HG02642 (cell line): ENCODE results near the gene SPACA5.
"Not testable (repeated sequence)": the region's sequence is repeated elsewhere in the genome, so short reads cannot be mapped to it uniquely, and the experiment has no call there.

Experiments
- ATAC-seq: cut with Tn5 transposase; IDR thresholded peaks from one replicate; pipeline ENCODE4 v1.9.1; 2021; ENCODE audit warnings: mild to moderate bottlenecking; ENCODE audit not compliant: unreplicated experiment, poor library complexity

Gene SPACA5

DNA sequence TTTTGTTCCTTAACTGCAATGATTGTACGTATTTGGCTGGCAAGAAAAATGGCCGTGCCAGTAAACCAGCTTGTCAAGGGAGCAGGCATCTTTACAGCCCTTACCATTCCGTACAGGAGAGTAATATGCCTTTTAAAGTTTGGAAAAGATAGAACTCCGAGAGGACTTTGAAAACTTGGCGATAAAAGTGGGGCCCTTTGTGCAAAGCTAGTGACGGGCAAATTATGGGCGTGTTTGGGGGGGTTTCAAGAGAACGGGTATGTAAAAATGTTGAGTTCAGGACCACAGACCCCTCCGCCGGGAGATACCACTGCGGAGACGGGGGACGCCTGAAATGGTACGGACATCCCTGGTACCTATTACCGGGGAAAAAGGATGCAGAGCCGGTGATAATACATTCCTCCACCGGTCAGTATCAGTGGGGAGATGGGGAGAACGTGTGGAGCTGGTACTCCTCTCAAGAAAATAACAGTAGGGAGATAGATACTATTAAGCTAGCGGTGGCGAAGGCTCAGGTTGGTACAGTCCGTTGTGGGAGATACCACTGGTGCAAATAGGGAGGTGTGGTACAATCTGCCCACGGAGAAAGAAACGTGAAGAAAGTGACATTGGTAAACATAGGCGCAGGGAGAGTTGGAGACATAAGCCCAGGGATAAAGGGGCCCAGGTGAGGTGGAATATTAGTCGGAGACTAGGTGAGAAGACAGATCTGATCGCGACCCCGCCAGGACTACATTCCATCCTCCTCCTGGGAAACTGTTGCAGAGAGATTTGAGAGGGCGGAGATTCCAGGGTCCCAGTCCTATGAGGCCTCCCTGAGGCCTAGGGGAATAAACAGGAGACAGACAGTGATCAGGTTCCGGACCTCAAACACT is 14.5 kb downstream of the SPACA5 start:
- ATAC-seq = peak; percentile 78

DNA sequence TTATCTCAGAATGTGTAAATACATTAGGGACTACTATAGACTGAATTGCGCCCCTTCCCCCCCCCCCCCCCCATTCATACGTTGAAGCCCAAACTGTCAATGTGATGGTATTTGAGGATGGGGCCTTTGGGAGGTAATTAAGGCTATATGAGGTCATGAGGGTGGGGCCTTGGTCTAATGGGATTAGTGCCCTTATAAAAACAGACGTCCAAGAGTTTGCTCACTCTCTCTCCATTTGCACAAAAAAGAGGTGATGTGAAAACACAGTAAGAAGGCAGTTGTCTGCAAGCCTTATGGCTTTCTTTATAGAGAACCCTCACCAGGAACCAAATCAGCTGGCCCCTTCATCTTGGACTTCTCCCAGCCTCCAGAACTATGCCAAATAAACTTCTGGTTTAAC is 15.3 kb downstream of the SPACA5 start:
- ATAC-seq = no peak

DNA sequence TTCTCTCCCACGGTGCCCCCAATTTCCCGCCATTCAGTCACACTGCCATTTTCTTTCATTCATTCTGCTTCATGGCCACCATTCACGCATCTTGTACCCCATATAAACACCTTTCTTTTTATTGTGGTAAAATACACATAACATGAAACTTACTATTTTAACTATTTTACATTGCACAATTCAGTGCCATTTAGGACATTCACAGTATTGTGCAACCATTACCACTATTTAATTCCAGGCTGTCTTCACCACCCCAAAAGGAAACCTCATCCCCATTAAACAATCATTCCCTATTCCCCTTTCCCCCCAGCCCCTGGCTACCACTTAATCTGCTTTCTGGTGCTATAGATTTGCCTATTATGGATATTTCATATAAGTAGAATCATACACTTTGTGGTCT is 15.9 kb downstream of the SPACA5 start:
- no peak for ATAC-seq

DNA sequence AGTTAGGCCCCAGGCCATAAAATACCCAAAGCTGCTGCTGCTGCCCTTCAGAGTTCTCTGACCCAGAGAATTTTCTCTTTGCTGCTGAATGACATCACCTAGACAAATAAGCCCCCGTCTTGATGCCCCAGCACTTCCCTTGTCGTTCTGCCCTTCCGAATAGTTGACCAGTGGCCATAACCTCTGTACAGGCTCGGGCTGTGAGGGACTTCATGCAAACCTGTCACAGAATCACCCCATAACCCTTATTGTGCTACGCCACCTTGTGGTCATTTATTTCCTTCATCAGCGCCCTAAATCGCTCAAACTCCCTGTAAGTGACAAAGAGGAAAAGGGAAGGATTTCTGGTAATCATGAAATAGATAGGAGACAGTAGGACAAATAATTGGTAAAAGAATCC is 18.8 kb downstream of the SPACA5 start:
- ATAC-seq = peak; percentile 44

DNA sequence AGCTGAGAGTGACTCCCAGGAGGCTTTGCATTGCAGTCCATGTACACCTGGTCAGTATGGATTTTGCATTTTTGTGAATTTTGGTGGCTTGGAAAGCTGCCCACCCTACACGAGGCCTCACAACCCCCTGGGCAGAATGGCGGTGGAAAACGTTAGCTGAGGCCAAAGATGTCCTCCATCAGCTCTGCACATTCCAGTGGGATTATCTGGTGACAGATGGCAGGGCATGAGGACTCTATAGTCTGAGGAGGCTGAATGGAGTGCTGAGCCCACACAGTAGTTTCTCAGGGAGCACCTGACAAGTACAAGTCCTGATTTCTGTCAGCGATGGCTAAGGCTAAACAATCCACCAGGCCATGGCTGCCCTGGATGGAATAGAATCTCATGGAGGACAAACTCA is 20.8 kb downstream of the SPACA5 start:
- not testable (repeated sequence) for ATAC-seq

DNA sequence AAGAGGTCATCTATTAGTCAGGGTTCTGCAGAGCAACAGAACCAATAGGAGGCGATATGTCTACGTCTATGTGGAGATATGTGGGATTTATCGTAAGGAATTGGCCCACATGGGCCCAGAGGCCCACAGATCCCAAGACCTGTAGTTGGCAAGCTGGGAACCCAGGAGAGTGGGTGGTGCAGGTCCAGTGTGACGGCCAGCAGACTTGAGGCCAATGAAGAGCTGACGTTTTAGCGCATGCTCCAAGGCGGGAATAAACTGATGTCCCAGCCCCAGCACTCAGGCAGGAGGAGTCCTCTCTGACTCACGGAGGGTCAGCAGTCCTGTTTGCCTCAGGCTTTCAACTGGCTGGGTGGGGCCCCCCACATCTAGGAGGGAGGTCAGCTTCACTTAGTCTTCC is 21.3 kb downstream of the SPACA5 start:
- no peak for ATAC-seq

DNA sequence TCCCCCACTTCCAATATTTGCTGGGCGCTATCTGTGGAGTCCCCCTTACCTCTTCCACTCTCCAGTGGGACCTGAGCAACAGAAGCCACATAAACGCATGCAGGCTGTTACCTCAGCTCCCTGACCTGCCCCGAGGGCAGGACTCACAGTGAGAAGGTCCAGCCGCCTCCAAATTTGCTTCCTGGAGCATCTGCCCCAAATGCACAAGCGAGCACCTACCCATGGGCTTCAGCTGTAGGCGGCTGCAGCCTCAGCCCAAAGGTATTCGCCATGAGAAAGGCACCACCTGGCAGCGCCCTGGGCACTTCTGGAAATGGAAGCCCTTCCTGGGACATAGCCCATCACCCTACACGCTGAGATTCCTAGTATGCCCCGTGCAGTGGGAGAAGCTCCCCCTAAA is 23.4 kb downstream of the SPACA5 start:
- ATAC-seq = no peak

DNA sequence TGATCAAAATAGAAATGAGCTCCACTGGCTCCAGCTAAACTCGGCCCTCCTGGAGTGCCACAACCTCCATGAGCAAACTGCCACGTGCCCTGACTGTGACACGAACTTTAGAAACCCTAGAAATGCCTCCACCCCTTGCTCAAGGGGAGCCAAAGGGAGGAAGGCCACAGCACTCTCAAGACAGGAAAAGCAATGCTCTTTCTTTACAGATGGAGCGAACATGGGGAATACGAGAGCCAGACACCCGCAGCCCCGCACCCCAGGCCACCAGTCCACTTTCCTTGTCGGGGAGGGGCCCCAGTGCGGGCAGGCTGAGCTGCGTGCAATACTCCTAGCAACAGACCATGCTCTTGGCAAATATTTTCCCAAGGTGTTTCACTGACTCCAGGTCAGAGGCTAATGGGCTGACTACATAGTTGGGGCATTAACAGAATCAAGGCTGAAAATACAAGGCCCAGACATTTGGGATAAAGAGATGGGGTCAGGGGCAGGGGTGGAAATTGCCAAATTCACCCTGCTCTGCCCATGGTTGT is 23.9 kb downstream of the SPACA5 start:
- not testable (repeated sequence) for ATAC-seq

DNA sequence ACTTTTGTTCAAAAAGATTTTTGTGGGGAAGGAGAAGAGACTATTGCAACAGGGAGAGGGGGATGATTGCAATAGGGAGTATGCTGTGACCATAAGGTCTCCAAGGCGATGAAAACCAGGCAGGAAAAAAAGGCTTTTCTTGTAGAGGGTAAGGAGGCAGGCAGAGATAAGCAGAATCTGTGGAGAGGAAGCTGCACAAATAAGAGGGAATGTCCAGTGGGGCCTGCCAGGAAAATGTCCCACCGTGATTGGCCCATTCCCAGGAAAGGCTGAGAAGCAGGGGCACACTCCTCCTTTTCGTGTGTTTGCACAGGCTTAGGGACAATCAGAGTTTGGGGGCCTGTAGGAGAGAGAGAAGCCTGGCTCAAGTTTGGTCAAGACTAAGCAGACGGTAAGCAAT is 29.1 kb downstream of the SPACA5 start:
- no peak for ATAC-seq

DNA sequence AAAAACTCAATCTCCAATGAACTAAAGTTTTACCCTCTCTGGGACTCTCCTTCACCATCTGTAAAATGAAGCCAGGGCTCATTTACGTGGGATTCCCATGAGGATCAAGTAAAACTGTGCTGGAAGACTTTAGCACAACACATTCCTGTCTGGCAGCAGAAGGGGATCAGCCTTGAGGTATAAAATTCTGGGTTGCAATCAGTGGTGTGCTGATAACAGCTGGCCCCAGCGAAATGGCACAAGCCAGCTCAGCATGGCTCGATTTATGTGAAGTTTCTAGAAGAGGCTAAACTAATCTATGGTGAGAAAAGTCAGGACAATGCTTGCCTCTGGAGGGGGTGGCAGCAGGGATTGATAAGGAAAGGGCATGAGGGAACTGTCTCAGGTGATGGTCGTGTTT is 36.3 kb downstream of the SPACA5 start:
- no peak for ATAC-seq

DNA sequence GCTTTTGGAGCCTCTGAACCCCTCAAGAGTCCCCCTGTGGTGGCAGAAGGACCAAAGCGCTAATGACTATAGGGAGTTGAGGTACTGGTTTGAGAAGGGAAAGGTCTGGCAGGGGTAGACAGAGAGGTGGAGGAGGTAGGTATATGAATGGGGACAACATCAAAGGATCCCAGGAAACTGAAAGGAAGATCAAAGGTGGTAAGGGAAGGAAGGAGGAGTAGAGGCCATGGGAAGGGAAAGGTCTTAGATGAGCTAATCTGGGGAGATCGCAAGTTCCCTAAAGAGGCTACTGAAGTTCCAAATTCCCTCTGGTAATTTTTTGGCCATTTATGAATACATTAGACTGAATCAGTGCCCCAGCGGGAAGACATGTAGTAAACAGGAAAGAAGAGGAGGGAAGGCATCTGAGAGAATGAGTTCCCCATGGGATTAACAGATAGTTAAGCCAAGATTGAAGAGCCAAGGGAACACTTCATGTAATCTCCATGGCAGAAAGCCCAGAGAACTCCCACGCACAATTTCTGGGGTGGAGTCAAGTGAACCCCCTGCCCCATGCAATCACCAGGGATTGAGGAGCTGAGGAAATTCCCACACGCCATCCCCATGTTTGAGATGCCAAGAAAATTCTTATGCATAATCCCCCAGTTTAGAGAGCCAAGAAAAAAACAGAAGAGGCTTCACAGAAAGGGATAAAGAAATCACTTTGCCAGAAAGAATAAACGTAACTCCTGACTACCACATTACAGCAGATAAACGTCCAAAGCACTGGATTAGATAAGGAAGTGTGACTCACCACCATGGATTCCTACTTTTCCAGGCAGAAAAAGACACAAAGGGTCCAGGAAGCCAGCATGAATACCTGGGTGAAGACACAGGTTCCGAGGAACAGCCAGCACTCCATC is 38.9 kb downstream of the SPACA5 start:
- no peak for ATAC-seq

DNA sequence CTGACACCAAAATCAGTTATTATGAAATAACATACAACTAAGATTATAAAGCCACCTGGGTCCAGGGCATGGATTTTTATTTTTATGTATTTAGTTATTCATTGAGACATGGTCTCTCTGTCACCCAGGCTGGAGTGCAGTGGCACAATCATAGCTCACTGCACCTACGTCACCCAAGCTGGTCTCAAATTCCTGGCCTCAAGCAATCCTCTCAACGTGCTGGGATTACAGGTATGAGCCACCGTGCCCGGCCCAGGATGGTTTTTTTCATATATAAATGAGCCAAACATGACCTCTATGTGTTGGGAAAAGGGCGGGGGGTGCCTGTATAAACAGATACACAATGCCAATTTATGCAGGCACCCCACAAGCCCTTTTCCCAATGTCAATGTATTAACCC is 40.1 kb downstream of the SPACA5 start:
- no peak for ATAC-seq

DNA sequence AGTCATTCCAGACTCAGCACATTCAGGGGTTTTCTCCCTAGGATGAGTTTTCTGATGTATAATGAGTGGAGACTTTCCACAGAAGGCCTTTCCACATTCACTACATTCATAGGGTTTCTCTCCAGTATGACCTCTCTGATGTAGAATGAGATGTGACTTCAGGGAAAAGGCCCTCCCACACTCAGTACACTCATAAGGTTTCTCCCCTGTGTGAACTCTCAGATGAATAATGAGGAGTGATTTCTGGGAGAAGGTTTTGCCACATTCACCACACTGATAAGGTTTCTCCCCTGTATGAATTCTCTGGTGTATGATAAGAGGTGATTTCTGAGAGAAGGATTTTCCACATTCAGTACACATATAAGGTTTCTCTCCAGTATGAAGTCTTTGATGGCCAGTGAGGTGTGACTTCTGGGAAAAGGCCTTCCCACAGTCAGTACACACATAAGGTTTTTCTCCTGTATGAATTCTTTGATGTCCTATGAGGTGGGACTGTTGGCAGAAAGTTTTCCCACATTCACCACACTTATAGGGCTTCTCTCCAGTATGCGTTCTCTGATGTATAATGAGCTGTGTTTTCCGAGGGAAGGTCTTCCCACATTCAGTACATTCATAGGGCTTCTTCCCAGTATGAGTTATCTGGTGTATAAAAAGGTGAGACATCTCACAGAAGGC is 52.0 kb downstream of the SPACA5 start:
- no peak for ATAC-seq

DNA sequence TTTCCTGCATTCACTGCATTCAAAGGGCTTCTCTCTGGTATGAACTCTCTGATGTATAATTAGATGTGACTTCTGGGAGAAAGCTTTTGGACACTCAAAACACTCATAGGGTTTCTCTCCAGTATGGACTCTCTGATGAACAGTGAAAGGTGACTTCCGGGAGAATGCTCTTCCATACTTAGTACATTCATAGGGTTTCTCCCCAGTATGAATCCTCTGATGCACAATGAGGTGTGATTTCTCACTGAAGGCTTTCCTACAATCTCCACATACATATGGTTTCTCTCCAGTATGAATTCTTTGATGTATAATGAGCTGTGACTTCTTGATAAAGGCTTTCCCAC is 52.5 kb downstream of the SPACA5 start:
- ATAC-seq = no peak
